ENCODE measurements around the gene PTPRN2. TPM values are rescaled to one million over a fixed set of nuclear protein-coding genes. Genes with fewer than 3 reads are reported as not detected.

The PTPRN2 gene
- total and polyA plus RNA-seq, 2 of the 8 experiments (the other 6 are each of a cell fraction or from before 2014, with no cell fraction given), result 2.6 to 4.5 TPM

DNA sequence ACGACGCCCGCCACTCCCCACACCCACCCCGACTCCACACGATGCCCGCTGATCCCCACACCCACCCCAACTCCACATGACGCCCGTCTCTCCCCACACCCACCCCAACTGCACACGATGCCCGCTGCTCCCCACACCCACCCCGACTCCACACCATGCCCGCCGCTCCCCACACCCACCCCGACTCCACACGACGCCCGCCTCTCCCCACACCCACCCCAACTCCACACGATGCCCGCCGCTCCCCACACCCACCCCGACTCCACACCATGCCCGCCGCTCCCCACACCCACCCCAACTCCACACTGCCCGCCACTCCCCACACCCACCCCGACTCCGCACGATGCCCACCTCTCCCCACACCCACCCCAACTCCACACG lies 933.8 kb downstream of the PTPRN2 start (continued):
- no peak for TF ChIP-seq CHD1 (IDR thresholded peaks at IDR 0.05; ENCODE audit: low read depth, low read length)

Data from H1 (cell line).